GM21576 (cell line): ENCODE measurements around the gene P2RY13.

Experiments used
- ATAC-seq: cut with Tn5 transposase; IDR thresholded peaks from one replicate; pipeline ENCODE4 v1.9.1; 2021; ENCODE audit warnings: mild to moderate bottlenecking, moderate library complexity; ENCODE audit not compliant: unreplicated experiment

P2RY13 gene

GRCh38 chr3:151321526-151321925 is 7.8 kb downstream of the P2RY13 start:
- no peak for ATAC-seq

- ATAC-seq: no peak
These were observed 9.2 kb downstream of the P2RY13 start for GRCh38 chr3:151320131-151320530.

GRCh38 chr3:151319628-151320027 is 9.7 kb downstream of the P2RY13 start:
- ATAC-seq: no peak

GRCh38 chr3:151318991-151319390 is 10.4 kb downstream of the P2RY13 start:
- no peak for ATAC-seq

GRCh38 chr3:151318313-151318712 is 11.0 kb downstream of the P2RY13 start:
- ATAC-seq: no peak

- ATAC-seq: no peak
These were observed 12.9 kb downstream of the P2RY13 start, which contains the start of gene GPR87 for GRCh38 chr3:151316267-151316991. Gene GPR87, minus strand, starts transcription at chr3:151316820. Its CDS starts 16,720 bp downstream, at chr3:151300100.

GRCh38 chr3:151315846-151316245 is 13.5 kb downstream of the P2RY13 start:
- no peak for ATAC-seq

- ATAC-seq: no peak
These were observed 14.2 kb downstream of the P2RY13 start for GRCh38 chr3:151315136-151315535.

GRCh38 chr3:151314593-151314992 is 14.8 kb downstream of the P2RY13 start:
- ATAC-seq: no peak

- no peak for ATAC-seq
These were observed 15.2 kb downstream of the P2RY13 start for GRCh38 chr3:151314137-151314536.

- ATAC-seq: no peak
These were observed 16.4 kb downstream of the P2RY13 start for GRCh38 chr3:151312972-151313371.

- ATAC-seq: no peak
These were observed 19.8 kb downstream of the P2RY13 start for GRCh38 chr3:151309566-151309965.

- no peak for ATAC-seq
These were observed 21.5 kb downstream of the P2RY13 start for GRCh38 chr3:151307583-151308488.

GRCh38 chr3:151307131-151307530 is 22.2 kb downstream of the P2RY13 start:
- no peak for ATAC-seq

GRCh38 chr3:151306168-151306810 is 23.1 kb downstream of the P2RY13 start:
- ATAC-seq: no peak

- ATAC-seq: no peak
These were observed 23.6 kb downstream of the P2RY13 start for GRCh38 chr3:151305775-151306151.

GRCh38 chr3:151305060-151305774 is 24.1 kb downstream of the P2RY13 start:
- no peak for ATAC-seq

GRCh38 chr3:151303751-151304150 is 25.6 kb downstream of the P2RY13 start:
- ATAC-seq: no peak

GRCh38 chr3:151301787-151302186 is 27.6 kb downstream of the P2RY13 start:
- no peak for ATAC-seq

- no peak for ATAC-seq
These were observed 28.8 kb downstream of the P2RY13 start for GRCh38 chr3:151300539-151300938.

GRCh38 chr3:151299006-151299405 is 30.3 kb downstream of the P2RY13 start:
- ATAC-seq: no peak
